GM18499 (cell line): ENCODE measurements around the gene ARL3.
"Not testable (repeated sequence)": the region's sequence is repeated elsewhere in the genome, so short reads cannot be mapped to it uniquely, and the experiment has no call there.

Experiments
- ATAC-seq: cut with Tn5 transposase; IDR thresholded peaks from one replicate; pipeline ENCODE4 v1.9.1; 2021; ENCODE audit warnings: moderate number of reproducible peaks; ENCODE audit not compliant: insufficient read depth, unreplicated experiment

ARL3 gene

DNA sequence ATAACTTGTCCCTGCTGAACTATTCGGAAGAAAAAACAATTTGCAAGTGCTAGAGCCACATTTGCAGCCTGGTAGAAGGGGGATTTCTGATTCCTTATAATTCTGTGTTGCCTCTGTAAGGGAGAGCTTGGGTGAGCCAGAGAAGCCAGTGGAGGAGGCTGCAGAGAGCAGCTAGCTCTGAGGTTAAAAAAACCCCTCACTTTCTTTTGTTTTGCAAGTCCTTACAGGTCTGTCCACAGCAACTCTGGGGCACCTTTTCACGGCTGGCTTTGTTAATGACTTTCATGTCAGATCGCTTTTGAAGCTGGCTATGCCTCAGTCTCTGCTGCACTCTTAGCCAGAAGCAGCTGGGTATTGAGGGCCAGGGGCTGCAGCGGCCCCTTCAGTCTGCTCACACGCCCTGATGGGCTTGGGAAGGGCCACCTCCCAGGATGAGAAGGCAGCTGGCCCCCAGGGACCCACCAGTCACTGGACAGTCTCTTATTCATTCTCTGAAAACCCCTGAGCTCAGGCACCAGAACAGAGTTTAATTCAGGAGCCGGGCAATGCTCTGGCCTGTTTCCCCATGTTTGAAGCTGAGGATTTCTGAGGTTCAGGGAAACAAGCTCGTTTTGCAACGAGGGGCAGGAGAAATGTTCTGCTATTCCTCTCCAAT is 39.1 kb downstream of the ARL3 start:
- ATAC-seq: no peak

GRCh38 chr10:102674566-102674965 is 39.6 kb downstream of the ARL3 start:
- no peak for ATAC-seq

- ATAC-seq: no peak
These were observed 40.2 kb downstream of the ARL3 start for GRCh38 chr10:102673819-102674511.

DNA sequence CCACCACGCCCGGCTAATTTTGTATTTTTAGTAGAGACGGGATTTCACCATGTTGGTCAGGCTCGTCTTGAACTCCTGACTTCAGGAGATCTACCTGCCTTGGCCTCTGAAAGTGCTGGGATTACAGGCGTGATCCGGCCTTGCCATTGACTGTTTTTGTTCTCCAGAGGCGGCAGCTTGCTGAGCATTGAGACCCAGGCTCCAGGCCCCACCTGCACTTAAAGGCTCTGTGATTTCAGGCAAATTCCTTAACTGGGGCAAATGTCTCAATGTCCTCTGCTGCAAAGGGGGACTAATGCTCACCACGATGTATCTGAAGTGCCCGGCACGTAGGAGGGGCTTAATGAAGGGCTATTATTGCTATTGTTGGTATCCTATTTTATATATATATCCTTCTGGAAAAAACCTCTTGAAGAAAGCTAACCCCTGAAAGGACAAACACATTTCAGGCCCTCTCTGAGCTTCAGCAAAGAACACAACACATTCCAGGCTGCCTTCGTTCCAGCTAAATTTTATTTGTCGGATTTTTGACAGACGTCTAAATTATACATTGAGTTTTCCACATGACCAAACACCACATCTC is 40.9 kb downstream of the ARL3 start:
- no peak for ATAC-seq

GRCh38 chr10:102670871-102671434 is 43.2 kb downstream of the ARL3 start:
- ATAC-seq: no peak

DNA sequence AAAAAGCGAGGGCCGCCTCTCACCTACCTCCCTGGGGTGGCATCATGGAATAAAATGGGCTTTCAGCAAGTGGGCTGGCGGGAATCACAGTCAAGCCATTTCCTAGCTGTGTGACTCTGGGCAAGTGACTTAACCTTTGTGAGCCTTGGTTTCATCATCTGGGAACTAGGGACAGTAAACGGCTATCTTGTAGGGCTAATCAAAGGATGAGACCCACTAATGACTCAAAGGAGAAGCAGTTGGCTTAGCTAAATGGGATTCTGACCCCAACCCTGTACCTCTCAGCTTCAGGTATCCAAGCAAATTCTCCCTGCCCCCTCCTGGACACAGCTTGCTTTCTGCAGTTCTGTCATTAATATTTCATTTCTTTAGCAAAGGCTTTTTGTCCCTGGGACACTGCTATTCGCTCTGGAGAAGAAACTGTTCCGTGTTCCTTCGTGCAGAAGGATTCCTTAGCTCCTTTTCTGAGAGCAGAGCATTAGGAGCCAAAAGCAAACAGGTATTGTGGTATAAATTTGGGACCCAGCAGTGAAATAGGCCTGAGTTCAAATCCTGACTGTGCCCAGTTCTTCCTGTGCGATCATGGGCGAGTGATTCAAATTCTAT is 44.0 kb downstream of the ARL3 start:
- ATAC-seq: no peak

GRCh38 chr10:102669206-102670064 is 44.8 kb downstream of the ARL3 start:
- no peak for ATAC-seq

- no peak for ATAC-seq
These were observed 45.7 kb downstream of the ARL3 start for GRCh38 chr10:102668326-102669107.

GRCh38 chr10:102667411-102667810 is 46.8 kb downstream of the ARL3 start:
- not testable (repeated sequence) for ATAC-seq

DNA sequence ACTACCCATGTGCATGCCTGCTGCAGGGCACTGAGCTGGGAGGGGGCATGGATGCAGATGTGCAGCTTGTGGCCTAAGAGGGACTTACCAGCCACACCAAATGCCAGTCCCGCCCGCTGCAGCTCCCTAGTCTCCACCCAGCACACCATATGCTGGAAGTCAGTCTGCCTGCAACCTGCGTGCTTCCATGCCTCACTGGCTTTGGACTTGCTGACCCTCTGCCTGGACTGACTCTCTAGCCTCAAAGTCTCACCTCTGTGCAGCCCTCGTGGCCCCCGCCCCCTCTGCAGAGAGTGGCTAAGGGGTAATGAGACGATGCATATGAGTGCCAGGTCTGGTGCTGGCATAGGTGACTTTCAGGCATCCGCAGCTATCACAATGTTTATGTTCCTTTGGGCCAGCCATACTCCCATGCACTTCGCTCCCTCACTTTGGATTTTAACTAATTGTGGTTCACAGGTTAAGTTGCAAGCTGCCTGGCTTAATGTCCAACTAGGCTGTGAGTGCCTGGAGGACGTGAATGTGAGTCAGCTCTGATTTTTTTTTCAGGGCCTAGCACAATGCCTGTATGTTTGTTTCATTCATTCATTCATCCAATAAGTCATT is 48.2 kb downstream of the ARL3 start:
- no peak for ATAC-seq

DNA sequence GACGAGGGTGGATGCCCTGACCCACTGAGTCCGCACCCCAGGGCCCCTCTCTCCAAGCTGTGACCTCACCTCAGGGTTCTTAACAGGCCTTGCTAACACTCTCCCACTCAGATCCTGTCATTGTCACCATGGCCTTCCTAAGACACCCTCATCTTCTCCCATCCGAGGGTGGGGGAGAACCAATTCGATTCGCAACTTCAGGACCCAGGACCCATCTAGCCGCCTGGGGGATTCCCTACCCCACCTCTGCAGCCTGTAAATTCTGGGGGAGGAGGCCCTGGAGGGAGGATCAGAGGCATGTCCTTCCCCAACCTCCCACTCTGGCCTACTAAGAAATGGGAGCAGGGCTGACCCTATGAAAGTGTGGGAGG is 52.6 kb downstream of the ARL3 start:
- no peak for ATAC-seq

GRCh38 chr10:102660888-102661657 is 53.1 kb downstream of the ARL3 start:
- ATAC-seq: no peak

DNA sequence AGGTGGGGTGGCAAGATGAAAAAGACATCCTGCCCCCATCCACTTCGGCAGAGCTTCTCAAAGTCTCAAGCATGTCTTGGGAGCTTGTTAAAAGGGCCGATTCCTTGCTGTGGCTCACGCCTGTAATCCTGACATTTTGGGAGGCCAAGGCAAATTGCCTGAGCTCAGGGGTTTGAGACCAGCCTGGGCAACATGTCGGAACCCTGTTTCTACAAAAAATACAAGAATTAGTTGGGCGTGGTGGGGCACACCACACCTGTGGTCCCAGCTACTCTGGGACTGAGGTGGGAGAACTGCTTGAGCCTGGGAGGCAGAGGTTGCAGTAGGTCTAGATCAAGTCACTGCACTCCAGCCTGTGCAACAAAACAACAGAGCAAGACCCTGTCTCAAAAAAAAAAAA is 55.4 kb downstream of the ARL3 start:
- ATAC-seq: no peak

DNA sequence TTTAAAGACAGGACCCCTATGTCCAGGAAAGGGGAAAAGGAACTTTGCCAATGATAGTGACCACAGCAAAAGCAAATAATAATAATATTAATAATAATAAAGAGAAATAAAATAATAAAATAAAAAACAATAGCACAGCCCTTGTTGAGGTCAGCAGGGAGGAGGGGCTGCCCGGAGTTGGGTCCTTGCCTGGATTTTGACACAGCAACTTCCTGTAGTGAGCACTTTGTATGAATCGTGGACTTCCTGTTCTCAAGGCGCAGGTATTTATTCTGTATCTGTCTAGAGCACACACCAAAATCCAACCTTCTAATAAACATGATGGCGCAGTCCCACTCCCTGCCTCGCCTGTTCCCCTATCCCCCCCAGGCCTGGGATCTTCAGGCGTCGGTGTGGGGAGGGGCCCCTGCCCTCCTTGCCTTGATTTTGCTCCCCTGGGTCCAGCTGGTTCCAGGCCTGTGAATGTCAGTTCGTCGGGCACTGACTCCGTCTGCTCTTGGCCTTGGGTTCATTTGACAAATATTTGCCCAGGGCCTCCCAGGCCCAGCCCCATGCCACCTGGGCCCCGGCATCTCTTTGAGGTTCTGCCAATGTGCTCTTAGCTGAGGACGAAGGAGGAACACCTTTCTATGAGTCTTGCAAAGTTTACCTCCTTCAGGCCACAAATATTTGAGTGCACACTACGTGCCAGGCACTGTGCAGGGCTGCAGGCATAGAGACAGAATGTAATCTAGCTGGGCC is 56.0 kb downstream of the ARL3 start:
- no peak for ATAC-seq

DNA sequence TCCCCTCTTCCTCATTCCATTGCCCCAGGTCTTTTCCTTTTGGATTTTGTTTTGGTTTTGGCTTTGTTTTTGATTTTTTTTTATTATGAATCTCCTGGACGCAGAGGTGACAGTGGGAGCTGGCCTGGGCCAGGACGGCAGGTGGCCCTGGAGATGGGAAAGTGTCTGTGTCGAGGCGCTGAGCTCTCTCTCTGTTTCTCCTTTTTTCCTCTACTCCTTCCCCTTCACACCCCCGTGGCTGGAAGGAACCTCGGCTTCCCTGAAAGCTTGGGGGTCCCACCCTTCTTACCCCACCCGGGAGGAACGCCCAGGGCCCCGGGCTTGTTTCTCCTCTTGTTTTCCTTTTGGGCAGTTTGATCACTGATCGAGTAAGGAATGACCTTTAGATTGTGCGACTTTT is 56.7 kb downstream of the ARL3 start:
- no peak for ATAC-seq

GRCh38 chr10:102656791-102657371 is 57.3 kb downstream of the ARL3 start:
- no peak for ATAC-seq

DNA sequence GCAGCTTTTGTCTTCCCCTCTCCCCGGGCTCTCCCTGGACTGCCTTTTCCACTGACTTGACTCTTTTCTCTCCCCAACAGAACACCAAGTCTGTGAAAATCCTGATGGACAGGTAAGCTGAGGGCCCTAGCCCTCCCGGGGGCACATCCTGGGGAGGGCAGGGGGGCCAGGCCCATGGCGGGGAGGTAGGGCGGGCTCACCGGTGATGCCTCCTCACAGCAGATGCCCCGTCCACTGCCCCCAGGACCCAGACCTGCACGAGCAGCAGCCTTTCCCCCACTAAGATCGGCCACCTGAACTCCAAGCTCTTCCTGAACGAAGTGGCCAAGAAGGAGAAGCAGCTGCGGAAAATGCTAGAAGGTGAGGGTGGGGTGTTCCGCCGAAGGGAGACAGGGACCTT is 58.2 kb downstream of the ARL3 start:
- ATAC-seq: no peak
